Heart right ventricle (tissue), 16 donors: ENCODE measurements around the gene MAP10. TPM values are rescaled to one million over a fixed set of nuclear protein-coding genes. Genes with fewer than 3 reads are reported as not detected.

ENCODE experiments used
- ATAC-seq, 8 donors: fragments of 200-7000 bp; cut with Tn5 transposase; one replicate each; pipeline ENCODE4 v1.9.1; 2020; ENCODE audit warnings: mild to moderate bottlenecking in 8 of 8, moderate library complexity in 8 of 8, moderate number of reproducible peaks in 1 of 8
- DNase-seq, 2 donors: peaks; one replicate each; pipeline ENCODE4 v3.0.0-alpha.2; 2020
- H3K27ac ChIP-seq, 10 donors: fragments of 200-600 bp; sonication (generic) in 2 of 10; one replicate each; pipeline versions ENCODE4 v1.5.0 to v1.8.0; 2020 to 2022; ENCODE audit warnings: mild to moderate bottlenecking in 3 of 10
- H3K27me3 ChIP-seq, 7 donors: fragments of 200-600 bp; one replicate each; pipeline ENCODE4 v1.8.0; 2021 to 2022; ENCODE audit warnings: mild to moderate bottlenecking in 2 of 7
- H3K36me3 ChIP-seq, 9 donors: fragments of 200-600 bp; sonication (generic) in 1 of 9; one replicate each; pipeline versions ENCODE4 v1.5.0 to v1.8.0; 2020 to 2022; ENCODE audit warnings: mild to moderate bottlenecking in 2 of 9
- H3K4me1 ChIP-seq, 9 donors: fragments of 200-600 bp; sonication (generic) in 1 of 9; one replicate each; pipeline versions ENCODE4 v1.5.0 to v1.8.0; 2020 to 2022; ENCODE audit warnings: mild to moderate bottlenecking in 4 of 9
- H3K4me3 ChIP-seq, 10 donors: fragments of 200-600 bp; sonication (generic) in 2 of 10; one replicate each; pipeline versions ENCODE4 v1.5.0 to v1.8.0; 2020 to 2022; ENCODE audit warnings: mild to moderate bottlenecking in 7 of 10, moderate library complexity in 2 of 10
- H3K9me3 ChIP-seq, 11 donors: fragments of 200-600 bp in 10 of 11; sonication (generic) in 2 of 11; one replicate each; pipeline versions ENCODE4 v1.5.0 to v1.8.0; 2013 to 2022; ENCODE audit warnings: mild to moderate bottlenecking in 2 of 11, control low read depth in 1 of 11, moderate library complexity in 1 of 11
- WGBS, 2 donors: extraction: QIAGEN DNeasy Blood & Tissue Kit; methylation state at CpG; one replicate each; pipeline ENCODE4 v1.1.7; 2013; ENCODE audit warnings: inconsistent platforms in 1 of 2; 5-methylcytosine and 5-hydroxymethylcytosine counted together
- intact Hi-C, 10 donors: fragments of 100-400 bp; cut with DNase I; formaldehyde crosslinking; loops; one replicate each; pipeline versions ENCODE4 v1.11.1 to v1.14.2; 2022
- polyA plus RNA-seq, 2 donors: library from polyadenylated mRNA; stranded (reverse); fragments of 200-250 nt; gene quantifications; one replicate each; pipeline ENCODE4 v1.2.3, GENCODE V29; 2013
- total RNA-seq, 10 donors: library from RNA; stranded (reverse); fragmentation: NEBNext Ultra II Directional in 3 of 10; extraction: Animal tissue kit (Norgen Biotek cat#: 25700) in 3 of 10; gene quantifications; one replicate each; pipeline versions ENCODE4 v1.2.1 to v1.2.4, GENCODE V29; 2021 to 2023
- TF ChIP-seq, protein P1 (sequence below), 9 donors: fragments of 200-600 bp; sonication (generic) in 2 of 9; IDR thresholded peaks; one replicate each; pipeline versions ENCODE4 v1.5.0 to v1.8.0; 2021 to 2022; ENCODE audit warnings: antibody characterized with exemption in 9 of 9, mild to moderate bottlenecking in 5 of 9, moderate library complexity in 1 of 9
- donor health status: Arrhythmogenic right ventricular cardiomyopathy.
- donor health status: ischemic (EF 13 %, LVEDD 7.1; RV severe dilation, severe dysfunction).
- donor health status: healthy with polysubstance abuse.
- donor health status: DM: no; HTN: yes; CAD: no.
- donor health status: DM: no; HTN: no; CAD: no.
- donor health status: ischemic (EF 25% LVEDD 6.9; RV normal size, moderate dysfunction).
- donor health status: ischemic (EF 25% LVEDD 5.7; RV mildly dilated, moderate dysfunction).
- donor health status: healthy.
- donor health status: DM: yes; HTN: yes; CAD: no.
- donor health status: Ischemic cardiomyopathy.
- donor health status: ischemic (EF 35%, LVEDD 5.7; RV mildly dilated, moderate dysfunction).
- donor health status: nonischemic (EF 11% LVEDD 7.7; RV severe dilation, severe dysfunction).
- donor health status: DM: yes; HTN: yes; CAD: no.
- donor health status: PGD.
- donor health status: ischemic (EF 29% LVEDD 5.4; RV normal size, mild dysfunction).
- donor health status: nonischemic (EF 23%, LVEDD 6.1; RV moderate dilation, normal function).

Gene MAP10
- total and polyA plus RNA-seq, 12 donors: 1.1 to 4.8 (median 3.8) TPM

DNA sequence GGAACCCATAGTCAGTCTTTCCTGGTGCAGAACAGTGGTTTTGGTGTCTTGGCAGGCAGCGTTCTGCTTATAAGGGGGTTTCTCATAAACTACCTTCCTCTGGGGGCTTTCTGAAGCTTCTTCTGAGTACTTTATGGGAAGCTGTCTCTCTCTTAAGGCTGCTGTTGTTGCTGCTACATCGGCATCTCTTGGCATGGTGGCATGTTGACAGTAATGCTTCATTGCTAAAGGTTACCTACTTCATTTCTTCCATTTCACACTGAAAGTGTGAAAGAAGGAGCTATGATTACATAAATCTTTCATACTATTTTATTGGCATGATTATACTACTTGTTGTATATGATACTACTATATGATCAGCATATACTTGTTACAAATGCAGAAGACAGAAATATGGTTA is 6.3 kb upstream of the MAP10 start:
- H3K27ac ChIP-seq: no peak overlapping the region
- 95 to 99% methylated on average over 2 of the region's 2 CpGs for WGBS, 2 donors
- no peak overlapping the region for H3K4me3 ChIP-seq
- no peaks in the 10 kb centered on the region for H3K36me3 ChIP-seq
- ATAC-seq (no peak), DNase-seq (no peak)
- TF ChIP-seq, protein P1, sequence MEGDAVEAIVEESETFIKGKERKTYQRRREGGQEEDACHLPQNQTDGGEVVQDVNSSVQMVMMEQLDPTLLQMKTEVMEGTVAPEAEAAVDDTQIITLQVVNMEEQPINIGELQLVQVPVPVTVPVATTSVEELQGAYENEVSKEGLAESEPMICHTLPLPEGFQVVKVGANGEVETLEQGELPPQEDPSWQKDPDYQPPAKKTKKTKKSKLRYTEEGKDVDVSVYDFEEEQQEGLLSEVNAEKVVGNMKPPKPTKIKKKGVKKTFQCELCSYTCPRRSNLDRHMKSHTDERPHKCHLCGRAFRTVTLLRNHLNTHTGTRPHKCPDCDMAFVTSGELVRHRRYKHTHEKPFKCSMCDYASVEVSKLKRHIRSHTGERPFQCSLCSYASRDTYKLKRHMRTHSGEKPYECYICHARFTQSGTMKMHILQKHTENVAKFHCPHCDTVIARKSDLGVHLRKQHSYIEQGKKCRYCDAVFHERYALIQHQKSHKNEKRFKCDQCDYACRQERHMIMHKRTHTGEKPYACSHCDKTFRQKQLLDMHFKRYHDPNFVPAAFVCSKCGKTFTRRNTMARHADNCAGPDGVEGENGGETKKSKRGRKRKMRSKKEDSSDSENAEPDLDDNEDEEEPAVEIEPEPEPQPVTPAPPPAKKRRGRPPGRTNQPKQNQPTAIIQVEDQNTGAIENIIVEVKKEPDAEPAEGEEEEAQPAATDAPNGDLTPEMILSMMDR (IDR thresholded peaks at IDR 0.05): no peak
- H3K4me1 ChIP-seq: peaks cover 0 to 32% (median 11%) of the 10 kb centered on the region in 9 donors
- H3K27me3 ChIP-seq: no peaks in the 10 kb centered on the region
- no peaks in the 10 kb centered on the region for H3K9me3 ChIP-seq
- intact Hi-C loops: loop anchor here in 1 of 10 donors (10.0 kb wide), 1 partner anchor 164 kb away; the partner anchor contains the start of gene SIPA1L2

DNA sequence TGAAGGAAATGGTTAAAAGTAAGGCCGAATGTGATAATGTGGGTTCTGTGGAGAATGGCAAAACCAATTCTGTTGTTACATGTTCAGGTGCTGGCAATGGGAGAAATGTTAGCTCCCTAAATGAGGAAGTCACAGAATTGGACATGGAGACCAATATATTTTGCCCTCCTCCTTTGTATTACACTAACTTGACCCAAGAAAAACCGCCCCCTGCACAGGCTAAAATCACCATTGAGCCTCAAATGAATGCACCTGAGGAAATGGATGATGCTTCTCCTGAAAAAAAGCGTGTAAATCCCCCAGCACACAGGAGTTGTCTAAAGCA is 932 bp downstream of the MAP10 start:
- H3K4me3 ChIP-seq: peak overlapping the region; percentile 69 to 87 (median 78)
- DNase-seq (no peak), ATAC-seq (peak in 1 of 8 donors; percentile 7)
- H3K27ac ChIP-seq: peak overlapping the region in 9 of 10 donors; percentile 90 to 98 (median 94)
- H3K27me3 ChIP-seq: no peaks in the 10 kb centered on the region
- WGBS, 2 donors: 56 to 62% methylated on average over 3 of the region's 3 CpGs
- TF ChIP-seq, protein P1 (IDR thresholded peaks at IDR 0.05): no peak
- intact Hi-C loops: loop anchor here in 6 of 10 donors (5.0 to 10.0 kb wide), 5 partner anchors 139 to 174 kb away; partner anchors contain the start of genes NTPCR (in 4 of the 6) and SIPA1L2 (in 4 of the 6)
- peaks cover 0 to 63% (median 55%) of the 10 kb centered on the region in 9 donors for H3K4me1 ChIP-seq
- peaks cover 0 to 19% (median 0%) of the 10 kb centered on the region in 11 donors for H3K9me3 ChIP-seq
- H3K36me3 ChIP-seq: no peaks in the 10 kb centered on the region

DNA sequence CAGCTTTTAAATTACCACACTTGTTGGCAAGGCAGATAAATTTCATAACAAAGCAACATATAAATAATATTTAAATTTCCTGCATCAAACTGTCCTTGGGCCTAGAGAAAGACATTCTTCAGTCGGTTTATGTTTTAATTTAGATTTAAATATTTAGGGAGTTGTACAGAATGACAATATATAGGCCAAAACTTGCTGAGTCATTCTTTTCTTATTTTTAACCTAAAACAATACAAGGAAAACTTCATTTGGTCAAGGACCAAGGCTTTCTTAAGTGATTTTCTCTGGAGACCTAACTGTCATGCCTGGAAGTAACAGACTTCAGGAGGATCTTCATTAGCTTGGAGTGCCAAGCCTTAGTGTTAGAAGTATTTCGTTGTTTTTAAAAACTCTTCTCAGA is 5.6 kb downstream of the MAP10 start:
- H3K36me3 ChIP-seq: no peaks in the 10 kb centered on the region
- ATAC-seq (peak in 1 of 8 donors; percentile 34), DNase-seq (no peak)
- H3K4me3 ChIP-seq: no peak overlapping the region
- intact Hi-C loops: loop anchor here in 1 of 10 donors (10.0 kb wide), 1 partner anchor 176 kb away; the partner anchor contains the start of gene SIPA1L2
- peaks cover 0 to 54% (median 39%) of the 10 kb centered on the region in 9 donors for H3K4me1 ChIP-seq
- TF ChIP-seq, protein P1 (IDR thresholded peaks at IDR 0.05): no peak
- H3K27ac ChIP-seq: peak overlapping the region in 4 of 10 donors; percentile 1 to 49 (median 26)
- no peaks in the 10 kb centered on the region for H3K27me3 ChIP-seq
- WGBS, 2 donors: 57 to 61% methylated on average over 2 of the region's 2 CpGs
- peaks cover 0 to 19% (median 0%) of the 10 kb centered on the region in 11 donors for H3K9me3 ChIP-seq

DNA sequence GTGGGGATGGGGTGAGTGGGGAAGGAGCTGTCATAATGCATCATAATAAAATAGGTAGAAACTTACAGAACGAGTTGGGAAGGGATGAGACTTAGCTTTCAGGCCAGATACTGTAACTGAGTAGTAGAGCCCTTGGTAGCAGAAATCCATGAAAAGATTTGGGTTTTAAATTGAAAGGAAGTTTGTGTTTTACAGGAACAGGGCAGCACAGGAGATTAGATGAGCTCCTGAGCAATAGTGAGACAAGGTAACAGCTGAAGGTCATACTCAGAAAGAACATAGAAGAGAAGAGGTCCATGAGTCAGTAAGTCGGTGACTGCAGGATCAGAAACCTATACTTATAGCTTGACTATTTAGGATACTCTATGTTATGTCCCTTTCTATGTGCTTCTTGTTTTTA is 7.3 kb downstream of the MAP10 start:
- no peak for ATAC-seq
- TF ChIP-seq, protein P1 (IDR thresholded peaks at IDR 0.05): no peak
- intact Hi-C loops: loop anchor here in 1 of 10 donors (10.0 kb wide), 1 partner anchor 178 kb away; the partner anchor contains the start of gene SIPA1L2

More for the DNA sequence above, 7.3 kb downstream of the MAP10 start:
- H3K9me3 ChIP-seq: peaks cover 0 to 8% (median 0%) of the 10 kb centered on the region in 11 donors
- H3K4me3 ChIP-seq: no peak overlapping the region
- DNase-seq: no peak
- no peaks in the 10 kb centered on the region for H3K27me3 ChIP-seq
- H3K36me3 ChIP-seq: no peaks in the 10 kb centered on the region
- 89 to 93% methylated on average over 2 of the region's 2 CpGs for WGBS, 2 donors
- no peak overlapping the region for H3K27ac ChIP-seq
- peaks cover 0 to 37% (median 25%) of the 10 kb centered on the region in 9 donors for H3K4me1 ChIP-seq
